H9 (cell line): ENCODE measurements around the gene DPYD. TPM values are rescaled to one million over a fixed set of nuclear protein-coding genes. Genes with fewer than 3 reads are reported as not detected.

Experiments used
- DNase-seq: peaks from one replicate; pipeline ENCODE4 v3.0.0-alpha.2; 2017
- H2AFZ ChIP-seq: one replicate; pipeline ENCODE4 v1.6.1; 2013; ENCODE audit warnings: mild to moderate bottlenecking, low read length, control low read depth, moderate library complexity
- H2AK5ac ChIP-seq: 2 replicates; pipeline ENCODE4 v1.6.1; 2013; ENCODE audit warnings: low read length, control low read depth, mixed read lengths; ENCODE audit not compliant: insufficient read length
- H2BK120ac ChIP-seq: one replicate; pipeline ENCODE4 v1.6.1; 2013; ENCODE audit warnings: low read depth, mild to moderate bottlenecking, low read length, control low read depth, inconsistent platforms; ENCODE audit not compliant: poor library complexity, severe bottlenecking
- H2BK12ac ChIP-seq: 2 replicates; pipeline ENCODE4 v1.6.1; 2013; ENCODE audit warnings: low read length, control low read depth, mixed read lengths, low read depth; ENCODE audit not compliant: insufficient read length
- H2BK15ac ChIP-seq: 2 replicates; pipeline ENCODE4 v1.6.1; 2013; ENCODE audit warnings: low read depth, low read length, control low read depth
- H2BK20ac ChIP-seq: one replicate; pipeline ENCODE4 v1.6.1; 2013; ENCODE audit warnings: low read depth, mild to moderate bottlenecking, low read length, control low read depth, inconsistent platforms; ENCODE audit not compliant: poor library complexity, severe bottlenecking
- H2BK5ac ChIP-seq: 2 replicates; pipeline ENCODE4 v1.6.1; 2013; ENCODE audit warnings: low read length, control low read depth, mixed read lengths; ENCODE audit not compliant: insufficient read length
- H3K14ac ChIP-seq: 2 replicates; pipeline ENCODE4 v1.6.1; 2013; ENCODE audit warnings: low read length, control low read depth; ENCODE audit not compliant: insufficient read depth
- H3K18ac ChIP-seq: 2 replicates; pipeline ENCODE4 v1.6.1; 2013; ENCODE audit warnings: low read depth, mild to moderate bottlenecking, mixed read lengths, low read length, control low read depth; ENCODE audit not compliant: insufficient read length
- H3K23ac ChIP-seq: 2 replicates; pipeline ENCODE4 v1.6.1; 2013; ENCODE audit warnings: low read length, control low read depth, mixed read lengths, low read depth; ENCODE audit not compliant: insufficient read length
- H3K23me2 ChIP-seq: 2 replicates; pipeline ENCODE4 v1.6.1; 2013; ENCODE audit warnings: low read depth, mild to moderate bottlenecking, mixed read lengths, low read length, control low read depth; ENCODE audit not compliant: insufficient read length, poor library complexity, severe bottlenecking
- H3K27ac ChIP-seq: 2 replicates; pipeline ENCODE4 v1.5.1; 2013; ENCODE audit warnings: low read length, control low read depth, mixed read lengths, low read depth; ENCODE audit not compliant: insufficient read length
- H3K27me3 ChIP-seq: 2 replicates; pipeline ENCODE4 v1.6.1; 2013; ENCODE audit warnings: low read length, control low read depth, inconsistent platforms; ENCODE audit not compliant: insufficient read depth
- H3K4ac ChIP-seq: 2 replicates; pipeline ENCODE4 v1.6.1; 2013; ENCODE audit warnings: low read depth, mild to moderate bottlenecking, control low read depth, inconsistent platforms, low read length, moderate library complexity
- H3K4me1 ChIP-seq: 2 replicates; pipeline ENCODE4 v1.6.1; 2013; ENCODE audit warnings: low read length, control low read depth, inconsistent platforms; ENCODE audit not compliant: insufficient read depth
- H3K4me2 ChIP-seq: 2 replicates; pipeline ENCODE4 v1.6.1; 2013; ENCODE audit warnings: low read length, control low read depth, mixed read lengths; ENCODE audit not compliant: insufficient read length, insufficient read depth
- H3K56ac ChIP-seq: 2 replicates; pipeline ENCODE4 v1.6.1; 2013; ENCODE audit warnings: low read depth, mild to moderate bottlenecking, mixed read lengths, low read length, control low read depth; ENCODE audit not compliant: insufficient read length
- H3K79me1 ChIP-seq: 2 replicates; pipeline ENCODE4 v1.6.1; 2013; ENCODE audit warnings: low read depth, mild to moderate bottlenecking, moderate library complexity, low read length, control low read depth, inconsistent platforms; ENCODE audit not compliant: insufficient read depth, poor library complexity, severe bottlenecking
- H3K79me2 ChIP-seq: 2 replicates; pipeline ENCODE4 v1.6.1; 2013; ENCODE audit warnings: low read length, control low read depth, inconsistent platforms; ENCODE audit not compliant: insufficient read depth
- H3K9ac ChIP-seq: 2 replicates; pipeline ENCODE4 v1.6.1; 2013; ENCODE audit warnings: low read length, control low read depth, mixed read lengths; ENCODE audit not compliant: insufficient read length; ENCODE audit errors: extremely low read depth
- H3K9me3 ChIP-seq: one replicate; pipeline ENCODE4 v1.6.1; 2013; ENCODE audit warnings: low read depth, low read length, inconsistent platforms; ENCODE audit not compliant: control insufficient read depth
- H3T11ph ChIP-seq: one replicate; pipeline ENCODE4 v1.6.1; 2013; ENCODE audit warnings: mild to moderate bottlenecking, low read length, control low read depth, inconsistent platforms
- H4K20me1 ChIP-seq: one replicate; pipeline ENCODE4 v1.6.1; 2013; ENCODE audit not compliant: control insufficient read depth, insufficient read length, insufficient read depth
- H4K5ac ChIP-seq: 2 replicates; pipeline ENCODE4 v1.6.1; 2013; ENCODE audit warnings: low read depth, mild to moderate bottlenecking, mixed read lengths, low read length, control low read depth; ENCODE audit not compliant: insufficient read length
- H4K8ac ChIP-seq: replicated peaks from 2 replicates; pipeline ENCODE4 v1.6.1; 2013; ENCODE audit warnings: low read length, control low read depth, mixed read lengths, low read depth; ENCODE audit not compliant: insufficient read length
- H4K91ac ChIP-seq: 2 replicates; pipeline ENCODE4 v1.6.1; 2013; ENCODE audit warnings: low read depth, mild to moderate bottlenecking, moderate library complexity, mixed read lengths, low read length, control low read depth; ENCODE audit not compliant: insufficient read length
- H3K27ac Mint-ChIP-seq, 3 experiments: 2 replicates in 2 of 3; 3 replicates in 1 of 3; pipeline ENCODE4 v1.8.0; 2020 to 2021; ENCODE audit warnings: mixed read lengths in 3 of 3, mild to moderate bottlenecking in 1 of 3, moderate library complexity in 1 of 3
- H3K27me3 Mint-ChIP-seq: 2 replicates; pipeline ENCODE4 v1.8.0; 2021; ENCODE audit warnings: low read depth, mild to moderate bottlenecking, moderate library complexity, mixed read lengths
- H3K36me3 Mint-ChIP-seq, 3 experiments: 2 replicates in 2 of 3; 3 replicates in 1 of 3; pipeline ENCODE4 v1.8.0; 2020 to 2021; ENCODE audit warnings: low read depth in 3 of 3, mixed read lengths in 3 of 3; ENCODE audit not compliant: insufficient read depth in 1 of 3
- H3K4me1 Mint-ChIP-seq, 2 experiments: 2 replicates each; pipeline ENCODE4 v1.8.0; 2020; ENCODE audit warnings: mixed read lengths in 2 of 2
- H3K4me3 Mint-ChIP-seq, 2 experiments: 2 replicates in 1 of 2; 3 replicates in 1 of 2; pipeline ENCODE4 v1.8.0; 2020 to 2021; ENCODE audit warnings: mild to moderate bottlenecking in 2 of 2, mixed read lengths in 2 of 2, moderate library complexity in 1 of 2
- H3K9me3 Mint-ChIP-seq, 2 experiments: 2 replicates in 1 of 2; 3 replicates in 1 of 2; pipeline ENCODE4 v1.8.0; 2020; ENCODE audit warnings: mild to moderate bottlenecking in 2 of 2, mixed read lengths in 2 of 2, moderate library complexity in 1 of 2
- CTCF ChIP-seq: fragments of 200-600 bp; sonication (generic); conservative IDR thresholded peaks from 3 replicates; pipeline ENCODE4 v1.8.0; 2021; ENCODE audit warnings: antibody characterized with exemption, mild to moderate bottlenecking
- WGBS: extraction: QIAGEN DNeasy Blood & Tissue Kit; methylation state at CpG from one replicate; pipeline ENCODE4 v1.1.7; 2013; ENCODE audit warnings: missing lambda C conversion rate, low lambda C conversion rate, mixed read lengths; ENCODE audit not compliant: insufficient read length; ENCODE audit errors: extremely low coverage; 5-methylcytosine and 5-hydroxymethylcytosine counted together
- total RNA-seq: library from RNA; stranded (reverse); gene quantifications from 2 replicates; pipeline ENCODE4 v1.2.1, GENCODE V29; 2021

The DPYD gene
- total RNA-seq, 1 experiment from 2014 or later, result 0.37 TPM

DNA sequence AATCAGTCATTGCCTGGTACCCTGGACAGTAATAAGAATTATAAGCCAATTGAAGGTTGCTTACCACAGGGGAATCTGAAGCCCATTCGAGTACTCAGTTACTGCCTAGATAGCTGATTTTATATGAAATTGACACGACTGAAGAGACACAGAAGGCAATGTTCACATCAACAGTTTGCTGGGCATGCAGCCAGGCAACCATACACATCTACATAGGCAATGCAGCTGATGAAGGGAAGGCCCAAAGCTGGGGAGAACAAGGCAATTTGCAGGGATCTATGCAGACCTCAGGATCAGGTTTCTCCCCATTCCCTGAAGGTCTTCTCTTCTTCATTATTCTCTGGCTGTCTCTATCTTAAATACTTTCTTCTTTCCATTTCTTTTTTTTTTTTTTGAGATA, 750.5 kb downstream of the DPYD start:
- H3K23me2 ChIP-seq, result no peaks in the 10 kb centered on the region
- no peak overlapping the region for H3T11ph ChIP-seq
- H3K9me3 ChIP-seq, result no peaks in the 10 kb centered on the region
- no peaks in the 10 kb centered on the region for H3K4me1 ChIP-seq
- H3K56ac ChIP-seq, result no peak overlapping the region
- WGBS, result no CpG with 5 or more reads among the region's 2 CpGs
- no peak overlapping the region for H3K27ac Mint-ChIP-seq
- H4K8ac ChIP-seq, result no peak overlapping the region
- H3K23ac ChIP-seq, result no peak overlapping the region
- no peak overlapping the region for H3K18ac ChIP-seq
- H3K4me2 ChIP-seq, result no peak overlapping the region
- no peak overlapping the region for H3K4me3 Mint-ChIP-seq
- H2BK12ac ChIP-seq, result no peak overlapping the region
- no peak overlapping the region for H2BK120ac ChIP-seq
- DNase-seq, result no peak
- no peaks in the 10 kb centered on the region for H3K79me1 ChIP-seq
- no peak overlapping the region for H4K5ac ChIP-seq
- H3K27me3 Mint-ChIP-seq, result no peaks in the 10 kb centered on the region
- no peaks in the 10 kb centered on the region for H4K20me1 ChIP-seq
- no peak overlapping the region for H3K27ac ChIP-seq
- H3K4ac ChIP-seq, result no peak overlapping the region
- no peak overlapping the region for H2BK5ac ChIP-seq
- H2AK5ac ChIP-seq, result no peak overlapping the region
- no peak overlapping the region for H2BK15ac ChIP-seq
- H3K79me2 ChIP-seq, result no peaks in the 10 kb centered on the region
- H4K91ac ChIP-seq, result no peak overlapping the region
- H2BK20ac ChIP-seq, result no peak overlapping the region
- H3K27me3 ChIP-seq, result no peaks in the 10 kb centered on the region
- TF ChIP-seq CTCF, result no peak
- H3K9me3 Mint-ChIP-seq, result no peaks in the 10 kb centered on the region
- H3K4me1 Mint-ChIP-seq, result no peaks in the 10 kb centered on the region
- no peak overlapping the region for H2AFZ ChIP-seq
- H3K36me3 Mint-ChIP-seq, result no peaks in the 10 kb centered on the region
- no peak overlapping the region for H3K14ac ChIP-seq
- H3K9ac ChIP-seq, result no peak overlapping the region
